ENCODE results near the gene PIEZO2.

Gene PIEZO2

GRCh38 chr18:10743766-10744165 lies 405.6 kb downstream of the PIEZO2 start:
- DNase-seq (ENCODE audit: low read depth in 2 of 2) = no peak

GRCh38 chr18:10739152-10739551 lies 410.2 kb downstream of the PIEZO2 start:
- DNase-seq (ENCODE audit: low read depth in 2 of 2) = no peak

GRCh38 chr18:10736984-10737383 lies 412.4 kb downstream of the PIEZO2 start:
- no peak for DNase-seq (ENCODE audit: low read depth in 2 of 2)

DNA sequence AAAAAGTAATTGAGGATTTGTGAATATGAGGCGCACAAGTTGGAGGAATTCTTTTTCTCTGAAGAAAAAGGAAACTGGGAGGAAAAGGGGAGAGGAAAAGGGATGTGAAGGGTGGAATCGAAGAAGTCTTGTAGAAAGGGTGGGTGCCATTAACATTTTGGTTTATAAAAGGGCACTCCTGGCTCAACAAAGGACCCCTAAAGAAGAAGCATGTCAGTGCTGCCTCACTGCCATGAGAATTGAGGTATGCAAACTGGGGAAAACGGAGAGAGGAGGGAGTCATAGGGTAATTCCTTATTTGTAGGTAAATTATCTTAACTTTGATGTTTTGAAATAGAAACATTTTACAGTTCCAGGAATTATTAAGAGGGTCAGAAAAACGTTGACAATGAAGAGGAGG lies 416.4 kb downstream of the PIEZO2 start:
- no peak for DNase-seq (ENCODE audit: low read depth in 2 of 2)

DNA sequence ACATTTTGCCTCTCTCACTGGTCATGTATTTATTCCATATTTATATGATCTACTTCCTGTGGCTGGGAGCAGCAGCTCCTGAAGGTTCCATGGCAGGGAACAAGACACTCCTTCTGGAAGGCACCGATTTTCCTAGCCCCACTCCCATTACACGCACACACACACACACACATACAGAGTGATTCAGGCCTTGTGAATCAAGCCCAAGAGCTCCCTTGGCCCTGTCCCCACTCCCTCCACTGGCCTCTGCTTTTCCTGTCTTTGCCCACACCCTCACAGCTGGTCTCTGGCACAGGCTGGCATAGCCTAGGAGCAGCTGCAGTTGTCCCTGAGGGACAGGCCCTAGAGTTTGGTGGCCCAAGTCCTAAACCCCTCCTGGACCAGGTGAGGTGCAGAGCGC lies 421.9 kb downstream of the PIEZO2 start:
- no peak for DNase-seq (ENCODE audit: low read depth in 2 of 2)

DNA sequence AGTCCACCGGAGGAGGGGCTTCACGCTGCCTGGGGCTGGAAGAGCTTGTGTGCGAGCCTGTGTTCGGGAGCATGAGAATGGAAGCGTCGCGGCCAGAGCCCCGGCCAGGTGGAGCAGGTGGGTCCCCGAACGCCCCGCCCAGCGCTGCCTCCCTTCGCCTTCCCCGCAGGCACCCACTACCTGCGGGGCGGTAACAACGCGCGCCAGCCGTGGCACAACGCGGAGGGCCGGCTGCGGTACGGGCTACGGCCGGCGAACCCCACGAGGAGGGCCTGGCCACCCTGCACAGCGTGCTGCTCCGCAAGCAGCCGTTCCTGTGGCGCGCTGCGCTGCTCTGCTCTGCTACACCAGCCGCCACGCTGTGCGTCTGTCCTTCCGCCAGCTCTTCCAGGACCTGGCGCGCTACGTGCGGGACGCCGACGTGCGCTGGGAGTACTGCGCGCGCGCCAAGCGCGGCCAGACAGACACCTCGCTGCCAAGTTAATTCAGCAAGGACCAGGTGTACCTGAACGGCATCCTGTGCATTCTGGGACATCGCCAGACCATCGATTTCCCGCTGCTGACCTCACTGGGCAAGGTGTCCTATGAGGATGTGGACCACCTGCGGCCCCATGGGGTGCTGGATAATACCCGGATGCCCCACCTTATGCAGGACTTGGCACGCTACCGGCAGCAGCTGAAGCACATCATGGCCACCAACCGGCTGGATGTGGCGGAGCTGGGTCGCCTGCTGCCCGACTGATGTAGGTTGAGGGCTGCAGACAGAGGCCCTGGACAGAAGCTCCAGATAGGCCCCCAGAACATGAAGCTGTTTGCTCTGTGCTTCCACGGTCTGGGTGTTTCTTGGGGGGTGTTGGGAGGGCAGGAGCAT lies 422.9 kb downstream of the PIEZO2 start:
- no peak for DNase-seq (ENCODE audit: low read depth in 2 of 2)

DNA sequence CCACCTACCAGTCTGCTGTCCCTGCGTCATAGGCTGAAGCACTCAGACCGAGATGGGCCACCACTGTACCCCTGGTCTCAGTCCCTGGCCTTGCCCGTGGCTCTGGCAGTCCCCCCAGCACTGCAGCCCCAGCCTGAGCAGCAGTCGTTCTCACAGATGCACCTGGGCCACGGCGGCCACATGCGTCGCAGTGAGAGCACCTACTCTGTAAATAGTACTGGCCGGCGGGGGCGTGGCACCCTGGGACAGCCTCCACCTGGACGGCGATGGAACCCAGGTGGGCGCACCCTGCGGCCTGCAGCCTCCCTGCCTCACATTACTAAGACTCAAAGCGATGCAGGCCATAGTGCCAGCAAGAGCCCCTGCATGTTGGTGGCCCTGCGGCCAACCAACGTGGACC lies 424.7 kb downstream of the PIEZO2 start:
- DNase-seq (ENCODE audit: low read depth in 2 of 2) = no peak

GRCh38 chr18:10723496-10723895 lies 425.9 kb downstream of the PIEZO2 start:
- no peak for DNase-seq (ENCODE audit: low read depth in 2 of 2)

DNA sequence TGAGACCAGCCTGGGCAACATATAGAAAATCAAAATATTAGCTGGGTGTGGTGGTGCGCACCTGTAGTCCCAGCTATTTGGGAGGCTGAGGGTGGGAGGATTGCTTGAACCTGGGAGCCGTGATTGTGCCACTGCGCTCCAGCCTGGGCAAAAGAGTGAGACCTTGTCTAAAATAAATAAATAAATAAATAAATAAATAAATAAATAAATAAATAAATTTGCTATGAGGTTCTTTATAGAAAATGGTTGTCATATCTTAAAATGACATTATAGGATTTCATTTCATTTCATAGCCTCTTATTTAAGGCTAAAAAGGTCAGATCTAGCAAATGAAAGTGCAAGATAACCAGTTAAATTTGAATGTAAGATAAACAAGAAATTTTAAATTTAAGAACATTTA lies 430.6 kb downstream of the PIEZO2 start:
- DNase-seq (ENCODE audit: low read depth in 2 of 2) = no peak

DNA sequence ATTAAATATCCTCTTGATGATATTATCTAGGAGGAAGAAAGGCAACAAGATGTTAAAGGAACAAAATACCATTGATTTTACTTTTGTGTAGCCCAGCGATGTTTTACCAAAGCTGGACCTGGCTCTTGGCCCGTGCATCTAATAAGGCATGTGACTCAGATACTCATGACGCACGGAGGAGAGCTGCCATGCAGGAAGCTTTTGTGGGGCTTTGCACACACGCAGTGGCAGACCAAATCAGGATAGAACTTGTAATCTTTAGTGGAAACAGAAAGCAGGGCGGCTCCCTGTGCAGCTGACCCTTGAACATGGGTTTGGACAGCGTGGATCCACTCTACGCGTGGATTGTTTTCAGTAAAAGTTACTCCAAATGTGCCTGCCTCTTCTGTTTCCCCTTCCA lies 433.6 kb downstream of the PIEZO2 start:
- DNase-seq (ENCODE audit: low read depth in 2 of 2) = no peak

- no peak for DNase-seq (ENCODE audit: low read depth in 2 of 2)
These were observed 436.0 kb downstream of the PIEZO2 start for GRCh38 chr18:10713409-10713808.

- DNase-seq (ENCODE audit: low read depth in 2 of 2) = no peak
These were observed 442.1 kb downstream of the PIEZO2 start for GRCh38 chr18:10707294-10707693.

DNA sequence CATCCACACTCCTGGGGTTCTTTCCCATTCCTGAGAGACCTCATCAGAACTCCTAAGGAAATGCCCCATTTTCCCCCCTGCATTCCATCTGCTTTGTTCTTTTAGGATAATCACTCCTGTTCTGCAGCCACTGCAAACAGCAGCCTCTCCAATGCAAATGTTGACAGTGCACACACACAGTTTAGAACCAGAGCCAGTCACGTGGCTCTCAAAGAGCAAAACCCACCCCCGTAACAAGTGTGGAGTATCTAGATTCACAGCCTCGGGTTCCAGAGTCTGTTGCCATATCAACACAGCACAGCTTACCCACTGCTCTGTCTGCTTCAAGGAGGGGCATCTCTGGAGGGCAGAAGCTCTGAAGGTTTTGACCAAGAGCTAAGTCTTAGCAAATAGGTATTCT lies 443.6 kb downstream of the PIEZO2 start:
- DNase-seq (ENCODE audit: low read depth in 2 of 2) = no peak

DNA sequence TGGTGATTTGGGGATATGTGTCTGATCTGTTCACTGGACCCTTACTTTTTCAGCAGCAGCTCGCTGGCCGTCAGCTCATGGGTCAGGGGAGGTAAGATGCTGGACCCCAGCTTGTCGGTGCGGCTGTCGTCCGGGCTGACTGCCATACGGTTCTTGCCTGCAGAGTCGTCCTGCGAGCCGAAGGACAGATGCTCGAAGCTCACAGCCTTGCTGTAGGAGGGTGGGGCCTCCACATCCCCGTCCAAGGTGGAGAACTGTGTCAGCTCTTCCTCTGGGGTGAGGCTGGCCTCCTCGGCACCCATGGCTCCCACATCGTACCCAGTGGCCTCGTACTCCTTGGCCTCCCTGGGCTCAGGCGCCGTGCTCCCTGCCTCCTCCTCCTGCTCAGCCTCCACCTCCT lies 444.1 kb downstream of the PIEZO2 start:
- DNase-seq (ENCODE audit: low read depth in 2 of 2) = no peak

DNA sequence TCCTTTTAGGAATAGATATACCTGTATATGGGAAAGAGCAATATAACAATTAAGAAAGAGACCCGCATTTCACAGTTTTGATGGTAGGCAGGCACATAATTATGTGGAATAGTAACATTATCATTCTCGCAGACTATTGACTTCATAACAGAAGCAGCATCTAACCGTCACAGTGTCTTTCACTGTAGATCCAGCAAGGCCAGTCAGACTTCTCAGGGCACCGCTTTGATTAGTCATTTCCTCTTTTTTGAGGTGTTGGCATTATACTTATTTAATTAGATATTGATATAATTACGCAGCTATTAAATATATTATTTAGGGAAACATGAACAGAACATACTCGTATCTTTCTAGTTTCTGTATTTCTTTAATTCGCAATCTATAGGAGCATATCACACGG lies 447.2 kb downstream of the PIEZO2 start:
- no peak for DNase-seq (ENCODE audit: low read depth in 2 of 2)

DNA sequence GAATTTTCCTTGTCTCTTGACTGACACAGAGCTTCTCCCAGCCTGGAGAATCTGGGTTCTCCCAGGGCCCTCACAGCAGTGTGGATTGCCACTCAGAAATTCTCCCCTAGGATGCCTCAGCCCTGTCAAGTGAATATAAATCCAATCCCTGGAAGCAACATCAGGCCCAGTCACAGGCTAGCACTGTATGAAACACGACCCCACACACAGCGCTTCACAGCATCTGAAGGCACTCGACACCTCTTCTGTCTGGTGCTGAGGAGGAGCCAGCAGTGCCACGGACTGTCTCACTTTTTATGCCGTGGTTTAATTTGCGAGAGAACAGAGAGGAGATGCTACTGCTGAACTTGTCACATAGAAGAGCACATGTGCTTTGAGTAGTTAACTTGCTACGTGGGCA lies 459.0 kb downstream of the PIEZO2 start:
- DNase-seq (ENCODE audit: low read depth in 2 of 2) = no peak

GRCh38 chr18:10690035-10690329 lies 459.4 kb downstream of the PIEZO2 start:
- DNase-seq (ENCODE audit: low read depth in 2 of 2) = no peak

DNA sequence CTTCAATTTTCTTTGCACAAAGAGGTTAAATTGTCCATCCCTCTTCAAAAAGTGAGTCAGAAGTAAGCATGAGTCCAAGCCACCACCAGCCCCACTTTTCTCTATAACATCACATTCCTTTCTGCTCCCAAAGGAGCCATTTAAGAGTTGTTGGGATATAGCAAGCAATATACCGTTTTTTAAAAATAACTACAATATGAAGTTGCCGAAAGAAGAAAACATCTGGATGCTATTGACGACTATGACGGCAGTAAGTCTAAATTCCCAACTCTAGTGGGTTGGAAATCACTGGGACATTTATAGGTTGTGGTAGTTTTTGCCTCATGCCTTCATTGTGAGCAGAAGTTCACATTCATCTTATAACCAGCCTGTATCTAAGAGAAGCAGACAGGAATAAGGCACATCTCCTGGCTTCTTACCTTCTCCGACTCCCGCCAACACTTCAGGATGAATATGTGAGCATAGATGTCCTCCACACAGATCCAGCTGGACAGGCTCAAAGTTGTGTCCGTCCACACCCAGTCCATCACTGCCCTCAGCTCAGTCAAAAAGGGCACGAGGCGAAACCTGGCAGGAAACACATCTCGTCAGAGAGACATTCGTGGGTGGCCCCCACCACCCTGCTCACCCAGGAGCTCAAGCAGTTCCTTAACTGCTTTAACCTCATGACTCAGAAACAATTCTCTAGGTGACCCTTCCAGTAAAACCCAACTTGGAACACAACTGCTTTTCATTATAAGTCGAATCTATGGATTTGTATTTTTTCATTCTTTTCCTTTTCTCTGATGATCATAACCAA lies 459.9 kb downstream of the PIEZO2 start:
- no peak for DNase-seq (ENCODE audit: low read depth in 2 of 2)

DNA sequence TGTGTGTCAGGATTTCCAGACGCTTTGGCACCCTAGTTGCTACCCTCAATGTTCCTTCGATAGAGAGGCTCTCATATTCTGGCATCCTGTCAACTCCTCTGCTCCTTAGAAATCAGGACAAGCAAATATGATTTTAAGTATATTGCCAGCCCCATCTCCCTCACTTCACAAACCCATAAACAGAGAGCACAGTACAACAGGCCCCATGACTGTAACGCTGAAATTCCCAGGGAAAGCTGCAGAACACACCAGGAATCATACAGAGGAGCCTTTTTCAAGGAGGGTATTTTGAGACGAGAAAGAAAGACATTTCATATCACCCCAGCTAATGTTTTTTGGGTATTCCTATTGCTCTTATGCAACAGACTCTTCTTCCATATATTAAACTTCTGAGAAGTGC lies 460.6 kb downstream of the PIEZO2 start:
- DNase-seq (ENCODE audit: low read depth in 2 of 2) = no peak

- DNase-seq (ENCODE audit: low read depth in 2 of 2) = no peak
These were observed 462.0 kb downstream of the PIEZO2 start for GRCh38 chr18:10687161-10687925.

GRCh38 chr18:10686308-10686707 lies 463.1 kb downstream of the PIEZO2 start:
- DNase-seq (ENCODE audit: low read depth in 2 of 2) = no peak

- no peak for DNase-seq (ENCODE audit: low read depth in 2 of 2)
These were observed 463.9 kb downstream of the PIEZO2 start for GRCh38 chr18:10685484-10685883.

- no peak for DNase-seq (ENCODE audit: low read depth in 2 of 2)
These were observed 467.0 kb downstream of the PIEZO2 start for GRCh38 chr18:10682368-10682714.

Measured in stimulated activated CD8-positive, alpha-beta memory T cell treated with anti-CD3 and anti-CD28 coated beads, Interleukin-7, amount 100 ng/mL, for 4 hours (primary cell).